ENCODE measurements around the gene FHOD1. TPM values are rescaled to one million over a fixed set of nuclear protein-coding genes. Genes with fewer than 3 reads are reported as not detected.
A peak's percentile ranks its signal among the peaks of the same experiment; 100 is the strongest.

The FHOD1 gene
- total and polyA plus RNA-seq, 2 of the 13 experiments (the other 11 are each of a cell fraction or from before 2014, with no cell fraction given), result 20.0 to 20.8 TPM

- TF ChIP-seq HNRNPL (IDR thresholded peaks at IDR 0.05; ENCODE audit: low read depth, low read length) (peak; percentile 92), PRPF4 (IDR thresholded peaks at IDR 0.05; ENCODE audit: low read depth, low read length, poor library complexity, severe bottlenecking) (no peak), ZNF510 (CRISPR knock-in tag; IDR thresholded peaks at IDR 0.05; ENCODE audit: low read depth) (peak; percentile 71; the same call in 1 of the 2 replicates), ZNF572 (CRISPR knock-in tag; IDR thresholded peaks at IDR 0.05) (peak; percentile 95; the same call in 1 of the 2 replicates), ZNF546 (CRISPR knock-in tag; conservative IDR thresholded peaks at IDR 0.05) (peak; percentile 96; the same call in 1 of the 2 replicates), ZSCAN29 (CRISPR knock-in tag; conservative IDR thresholded peaks at IDR 0.05) (no peak), ZBTB39 (CRISPR knock-in tag; IDR thresholded peaks at IDR 0.05) (peak; percentile 48; the same call in 1 of the 2 replicates), ZNF503 (CRISPR knock-in tag; IDR thresholded peaks at IDR 0.05) (no peak), ATF5 (CRISPR knock-in tag; IDR thresholded peaks at IDR 0.05; ENCODE audit: low read depth) (0 out of 2 replicates have a peak, but pooled peaks have one; percentile 70), ZNF251 (CRISPR knock-in tag; IDR thresholded peaks at IDR 0.05) (0 out of 2 replicates have a peak, but pooled peaks have one; percentile 23), ZNF256 (CRISPR knock-in tag; conservative IDR thresholded peaks at IDR 0.05) (no peak), POLR2G (IDR thresholded peaks at IDR 0.05; ENCODE audit: low read depth, low read length) (peak; percentile 79), ZNF768 (CRISPR knock-in tag; IDR thresholded peaks at IDR 0.05) (0 out of 2 replicates have a peak, but pooled peaks have one; percentile 30), CENPX (CRISPR knock-in tag; IDR thresholded peaks at IDR 0.05) (no peak), RNF2 (conservative IDR thresholded peaks at IDR 0.05; ENCODE audit: low read depth) (peak; percentile 94), ZNF790 (CRISPR knock-in tag; IDR thresholded peaks at IDR 0.05; ENCODE audit: borderline replicate concordance) (no peak; the same call in 1 of the 2 replicates), SRSF4 (IDR thresholded peaks at IDR 0.05; ENCODE audit: low read depth, low read length, poor library complexity, severe bottlenecking) (no peak), DNMT1 (CRISPR knock-in tag; IDR thresholded peaks at IDR 0.05) (peak; percentile 92; the same call in 1 of the 2 replicates), KDM4B (CRISPR knock-in tag; IDR thresholded peaks at IDR 0.05) (no peak; the same call in 1 of the 2 replicates), TARDBP (CRISPR knock-in tag; IDR thresholded peaks at IDR 0.05) (0 out of 2 replicates have a peak, but pooled peaks have one; percentile 33), ZBTB10 (CRISPR knock-in tag; IDR thresholded peaks at IDR 0.05; ENCODE audit: borderline replicate concordance) (no peak), ZNF746 (CRISPR knock-in tag; IDR thresholded peaks at IDR 0.05) (peak; percentile 62; the same call in 1 of the 2 replicates)
Observed at GRCh38 chr16:67279296-67280089, 32.2 kb upstream of the FHOD1 start, which contains the start of gene PLEKHG4 (continued).
